LNCAP (cell line): ENCODE results near the gene ANO10.

ENCODE experiments used
- TF ChIP-seq, protein P1 (sequence below): fragments of 450-650 bp; IDR thresholded peaks from 2 replicates; pipeline ENCODE4 v1.5.1; 2017; ENCODE audit warnings: mild to moderate bottlenecking

Gene ANO10

DNA sequence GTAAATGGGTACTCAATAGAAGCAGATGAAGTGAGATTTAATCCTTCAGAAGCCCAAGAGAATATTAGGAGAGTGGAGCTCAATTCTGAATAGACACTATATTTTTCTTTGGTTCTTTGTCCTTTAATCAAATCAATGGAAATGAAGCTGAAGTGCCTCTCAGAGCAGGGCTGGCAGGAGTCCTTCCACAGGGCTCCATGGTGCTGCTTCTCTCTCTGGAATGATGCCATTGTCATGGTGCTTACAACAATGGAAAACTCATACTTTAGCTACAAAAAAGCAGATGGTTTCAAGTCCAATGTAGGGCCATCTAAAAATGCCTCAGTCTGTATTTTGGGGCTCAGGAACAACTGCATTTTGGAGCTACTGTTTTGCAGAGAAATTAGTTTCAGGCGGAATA is 210.4 kb downstream of the ANO10 start:
- TF ChIP-seq, protein P1, sequence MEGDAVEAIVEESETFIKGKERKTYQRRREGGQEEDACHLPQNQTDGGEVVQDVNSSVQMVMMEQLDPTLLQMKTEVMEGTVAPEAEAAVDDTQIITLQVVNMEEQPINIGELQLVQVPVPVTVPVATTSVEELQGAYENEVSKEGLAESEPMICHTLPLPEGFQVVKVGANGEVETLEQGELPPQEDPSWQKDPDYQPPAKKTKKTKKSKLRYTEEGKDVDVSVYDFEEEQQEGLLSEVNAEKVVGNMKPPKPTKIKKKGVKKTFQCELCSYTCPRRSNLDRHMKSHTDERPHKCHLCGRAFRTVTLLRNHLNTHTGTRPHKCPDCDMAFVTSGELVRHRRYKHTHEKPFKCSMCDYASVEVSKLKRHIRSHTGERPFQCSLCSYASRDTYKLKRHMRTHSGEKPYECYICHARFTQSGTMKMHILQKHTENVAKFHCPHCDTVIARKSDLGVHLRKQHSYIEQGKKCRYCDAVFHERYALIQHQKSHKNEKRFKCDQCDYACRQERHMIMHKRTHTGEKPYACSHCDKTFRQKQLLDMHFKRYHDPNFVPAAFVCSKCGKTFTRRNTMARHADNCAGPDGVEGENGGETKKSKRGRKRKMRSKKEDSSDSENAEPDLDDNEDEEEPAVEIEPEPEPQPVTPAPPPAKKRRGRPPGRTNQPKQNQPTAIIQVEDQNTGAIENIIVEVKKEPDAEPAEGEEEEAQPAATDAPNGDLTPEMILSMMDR: no peak

DNA sequence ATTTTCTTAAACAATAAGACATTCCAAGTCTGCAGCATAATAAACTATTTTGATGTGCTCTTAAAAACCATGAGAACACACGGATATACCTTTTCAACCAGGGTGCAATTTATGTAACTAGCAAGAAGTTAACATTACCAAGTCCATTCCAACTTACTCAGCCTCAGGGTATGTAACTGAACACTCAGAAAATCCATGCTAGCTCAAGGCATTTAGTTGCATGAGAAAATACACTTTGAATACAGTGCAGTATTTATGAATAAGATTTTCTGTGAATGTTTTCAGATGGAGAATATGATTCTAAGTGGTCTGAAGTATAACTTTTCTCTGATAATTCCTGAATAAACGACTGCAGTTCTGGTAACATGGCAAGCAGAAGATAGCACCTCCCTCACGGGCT is 211.2 kb downstream of the ANO10 start:
- TF ChIP-seq, protein P1: no peak

DNA sequence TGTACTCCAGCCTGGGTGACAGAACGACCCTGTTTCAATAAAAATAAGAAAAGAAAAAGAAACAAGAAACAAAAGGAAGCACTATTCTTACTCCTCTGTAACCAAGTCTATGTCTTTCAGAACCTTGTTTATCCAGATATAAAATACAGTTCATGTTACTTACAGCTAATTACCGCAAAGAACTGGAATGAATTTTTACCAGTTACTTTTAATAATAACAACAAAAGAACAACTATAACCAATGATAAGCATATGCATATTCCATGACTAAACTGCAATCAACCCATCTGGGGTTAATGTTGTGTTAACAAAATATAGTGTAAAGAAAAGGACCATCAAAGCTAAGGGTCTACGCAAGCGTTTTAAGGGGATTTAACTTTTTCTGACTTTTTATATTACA is 212.3 kb downstream of the ANO10 start:
- TF ChIP-seq, protein P1: no peak

DNA sequence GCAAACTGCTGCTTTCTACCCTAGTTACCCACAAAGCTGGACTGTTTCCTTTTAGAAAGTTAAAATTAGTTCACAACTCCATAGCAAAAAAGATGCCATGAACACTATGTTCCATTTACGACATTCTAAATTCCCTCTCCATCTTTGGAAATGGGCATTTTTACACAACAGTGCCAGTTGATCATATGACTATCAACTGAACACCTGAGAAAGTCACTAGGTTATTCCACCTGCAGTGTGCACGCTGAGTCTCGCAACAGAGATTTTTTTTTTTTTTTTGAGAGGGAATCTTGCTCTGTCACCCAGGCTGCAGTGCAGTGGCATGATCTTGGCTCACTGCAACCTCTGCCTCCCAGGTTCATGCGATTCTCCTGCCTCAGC is 215.2 kb downstream of the ANO10 start:
- TF ChIP-seq, protein P1: no peak

DNA sequence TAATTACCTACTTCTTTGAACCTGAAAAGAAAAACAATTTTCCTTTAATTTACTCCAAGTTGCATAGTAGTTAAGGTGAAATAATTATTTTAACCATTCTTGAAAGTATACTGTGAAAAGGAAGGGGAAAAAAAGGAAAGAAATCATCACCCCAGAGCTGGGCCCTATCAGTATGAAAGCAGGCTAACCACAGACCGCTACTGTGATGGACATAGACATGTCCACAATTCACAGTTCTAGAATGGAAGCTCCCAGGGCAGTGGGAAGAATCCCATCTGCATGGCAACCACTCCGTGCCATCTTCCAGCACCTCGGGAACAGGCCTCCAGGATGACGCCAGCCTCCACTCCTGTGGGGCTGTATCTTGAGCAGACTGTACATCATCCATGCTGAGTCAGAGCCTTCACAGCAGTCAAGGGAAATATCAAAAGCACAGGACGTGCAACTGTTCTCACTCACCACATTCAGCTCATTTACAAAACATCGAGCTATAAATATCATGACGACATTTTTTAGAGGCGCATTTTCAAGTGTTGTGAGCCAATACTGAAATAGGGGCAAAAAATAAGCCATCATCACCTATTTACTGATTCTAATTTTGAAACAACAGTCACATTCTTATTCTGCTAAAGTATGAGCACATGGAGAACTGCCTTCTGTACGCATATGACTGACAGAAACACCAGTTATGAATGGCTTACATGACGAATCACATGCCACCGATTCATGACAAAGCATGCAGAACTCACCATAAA is 215.7 kb downstream of the ANO10 start:
- TF ChIP-seq, protein P1: no peak

DNA sequence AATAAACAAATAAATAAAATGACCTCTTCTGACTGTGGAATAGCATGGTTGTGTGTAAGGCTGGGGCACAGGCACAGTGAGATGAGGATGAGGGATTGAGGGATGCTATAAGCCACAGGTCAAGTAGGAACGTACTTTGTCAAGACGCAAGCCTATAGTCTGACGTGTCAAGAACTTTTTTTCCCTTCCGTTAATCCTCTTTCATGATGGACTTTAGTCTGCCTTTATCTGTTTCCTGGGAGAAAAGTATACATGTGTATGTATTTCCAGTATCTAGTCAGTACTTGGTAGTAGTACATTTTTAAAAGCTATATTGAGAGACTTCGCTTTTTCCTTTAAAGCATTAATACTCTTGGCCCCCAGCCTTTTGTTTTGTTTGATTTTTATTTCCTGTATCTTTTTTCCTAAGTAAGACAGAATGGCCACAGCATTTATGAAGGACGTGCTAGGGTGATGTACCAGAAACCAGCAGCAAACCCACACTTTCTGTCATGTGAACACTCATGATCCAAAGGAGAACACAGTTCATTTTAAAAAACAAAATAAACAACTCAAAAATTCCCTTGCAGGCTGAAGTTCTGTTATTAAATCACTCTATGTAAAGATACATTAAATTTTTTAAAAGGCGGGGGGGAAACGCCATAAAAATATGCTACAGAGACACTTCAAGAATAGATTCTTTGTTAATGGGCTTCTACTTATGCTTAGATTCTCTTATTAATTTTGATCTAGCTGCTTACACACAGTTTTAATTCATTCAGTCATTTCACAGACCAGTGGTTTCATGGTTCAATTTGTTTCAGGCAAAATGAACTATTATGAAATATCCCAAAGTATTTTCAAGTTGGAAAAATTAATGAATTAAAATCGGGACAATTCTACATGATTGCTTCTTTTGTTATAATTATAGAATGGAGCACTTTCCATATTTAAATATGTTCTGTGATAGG is 220.8 kb downstream of the ANO10 start:
- TF ChIP-seq, protein P1: no peak

DNA sequence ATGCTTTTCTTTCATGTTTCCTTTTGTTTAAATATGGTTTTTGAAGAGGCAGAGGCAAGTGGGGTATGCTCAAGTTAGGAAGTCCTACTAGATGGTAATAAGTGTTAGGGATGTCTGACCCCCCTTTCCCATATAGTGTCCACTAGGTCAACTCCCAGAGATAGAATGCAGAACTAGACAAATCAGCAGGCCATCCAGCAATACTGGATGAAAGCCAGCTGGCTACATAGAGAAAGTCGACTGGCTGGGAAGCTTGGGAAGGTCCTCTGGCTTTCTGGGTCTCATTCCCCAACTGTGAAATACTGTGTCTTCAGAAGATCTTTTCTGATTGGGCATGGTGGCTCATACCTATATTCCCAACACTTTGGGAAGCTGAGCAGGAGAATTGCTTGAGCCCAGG is 221.6 kb downstream of the ANO10 start:
- TF ChIP-seq, protein P1: no peak
